CD14-positive monocyte (primary cell): Measurements from ENCODE around the gene PRSS27. TPM values are rescaled to one million over a fixed set of nuclear protein-coding genes. Genes with fewer than 3 reads are reported as not detected.
A peak's percentile ranks its signal among the peaks of the same experiment; 100 is the strongest.

Source experiments
- DNase-seq, 3 donors: peaks; one replicate each; pipeline ENCODE4 v3.0.0-alpha.2; 2011 to 2022
- H2AFZ ChIP-seq: 2 replicates; pipeline ENCODE4 v1.6.0; 2012; ENCODE audit warnings: mild to moderate bottlenecking, low read depth, low read length, inconsistent platforms; ENCODE audit not compliant: insufficient read depth, poor library complexity, severe bottlenecking
- H3K27ac ChIP-seq, 2 donors: 1 replicate in 1 of 2; 2 replicates in 1 of 2; pipeline ENCODE4 v1.5.1; 2012 to 2013; ENCODE audit warnings: low read length in 2 of 2, control low read depth in 1 of 2, inconsistent platforms in 1 of 2, low read depth in 1 of 2, mild to moderate bottlenecking in 1 of 2
- H3K27me3 ChIP-seq, 2 donors: one replicate each; pipeline versions ENCODE4 v1.6.0 to v1.6.1; 2011 to 2013; ENCODE audit warnings: low read length in 2 of 2; ENCODE audit not compliant: control insufficient read depth in 2 of 2, insufficient read depth in 2 of 2
- H3K36me3 ChIP-seq, 2 donors: replicated peaks in 1 of 2; 1 replicate in 1 of 2; 2 replicates in 1 of 2; pipeline versions ENCODE4 v1.5.1 to v1.6.1; 2012 to 2013; ENCODE audit warnings: low read length in 2 of 2, control low read depth in 1 of 2, inconsistent platforms in 1 of 2, mild to moderate bottlenecking in 1 of 2; ENCODE audit not compliant: insufficient read depth in 2 of 2, control insufficient read depth in 1 of 2
- H3K4me1 ChIP-seq, 2 donors: 1 replicate in 1 of 2; 2 replicates in 1 of 2; pipeline versions ENCODE4 v1.5.1 to v1.6.1; 2012 to 2013; ENCODE audit warnings: low read length in 2 of 2, control low read depth in 1 of 2, inconsistent platforms in 1 of 2, mild to moderate bottlenecking in 1 of 2, moderate library complexity in 1 of 2; ENCODE audit not compliant: insufficient read depth in 2 of 2, control insufficient read depth in 1 of 2
- H3K4me2 ChIP-seq: replicated peaks from 2 replicates; pipeline ENCODE3; 2012; ENCODE audit warnings: low read length, moderate library complexity, mild to moderate bottlenecking; ENCODE audit not compliant: poor library complexity, severe bottlenecking; ENCODE audit errors: extremely low read depth
- H3K4me3 ChIP-seq, 3 experiments: fragments of 200-600 bp in 1 of 3; sonication (generic) in 1 of 3; replicated peaks in 1 of 3; 1 replicate in 2 of 3; 2 replicates in 1 of 3; pipeline ENCODE4 v1.5.1; 2011 to 2013; ENCODE audit warnings: low read length in 3 of 3, mild to moderate bottlenecking in 3 of 3, control low read depth in 2 of 3, low read depth in 2 of 3, inconsistent platforms in 1 of 3, moderate library complexity in 1 of 3
- H3K79me2 ChIP-seq: 2 replicates; pipeline ENCODE4 v1.6.0; 2012; ENCODE audit warnings: mild to moderate bottlenecking, control low read depth, inconsistent platforms, low read length, moderate library complexity; ENCODE audit not compliant: insufficient read depth
- H3K9ac ChIP-seq: 2 replicates; pipeline ENCODE4 v1.6.0; 2017; ENCODE audit warnings: low read length, mild to moderate bottlenecking; ENCODE audit not compliant: insufficient read depth, poor library complexity, severe bottlenecking
- H3K9me3 ChIP-seq, 2 donors: replicated peaks in 1 of 2; 1 replicate in 1 of 2; 2 replicates in 1 of 2; pipeline versions ENCODE4 v1.5.1 to v1.6.1; 2012 to 2013; ENCODE audit warnings: low read length in 2 of 2, control low read depth in 1 of 2; ENCODE audit not compliant: control insufficient read depth in 1 of 2, insufficient read depth in 1 of 2
- H4K20me1 ChIP-seq: 2 replicates; pipeline ENCODE4 v1.6.0; 2012; ENCODE audit warnings: mild to moderate bottlenecking, low read length, control low read depth, moderate library complexity; ENCODE audit not compliant: insufficient read depth
- H3K27ac Mint-ChIP-seq, 7 donors: one replicate each; pipeline ENCODE4 v1.8.0; 2020; ENCODE audit warnings: mild to moderate bottlenecking in 7 of 7, mixed read lengths in 7 of 7, moderate library complexity in 6 of 7, inconsistent platforms in 2 of 7
- H3K27me3 Mint-ChIP-seq, 3 donors: one replicate each; pipeline ENCODE4 v1.8.0; 2021 to 2022; ENCODE audit warnings: low read depth in 3 of 3, mild to moderate bottlenecking in 3 of 3, mixed read lengths in 3 of 3, moderate library complexity in 3 of 3, inconsistent platforms in 1 of 3
- H3K36me3 Mint-ChIP-seq, 2 donors: one replicate each; pipeline ENCODE4 v1.8.0; 2020; ENCODE audit warnings: mixed read lengths in 2 of 2, inconsistent platforms in 1 of 2, mild to moderate bottlenecking in 1 of 2
- H3K4me1 Mint-ChIP-seq: one replicate; pipeline ENCODE4 v1.8.0; 2020; ENCODE audit warnings: mild to moderate bottlenecking, mixed read lengths
- H3K4me3 Mint-ChIP-seq, 2 donors: one replicate each; pipeline ENCODE4 v1.8.0; 2020; ENCODE audit warnings: mild to moderate bottlenecking in 2 of 2, mixed read lengths in 2 of 2, moderate library complexity in 1 of 2
- H3K9me3 Mint-ChIP-seq, 7 donors: one replicate each; pipeline ENCODE4 v1.8.0; 2020 to 2022; ENCODE audit warnings: mixed read lengths in 7 of 7, mild to moderate bottlenecking in 6 of 7, moderate library complexity in 6 of 7, inconsistent platforms in 2 of 7
- CTCF ChIP-seq: fragments of 200-600 bp; IDR thresholded peaks from one replicate; pipeline ENCODE4 v1.8.0; 2022; ENCODE audit warnings: antibody characterized with exemption, mild to moderate bottlenecking
- WGBS: methylation state at CpG from one replicate; pipeline ENCODE4 v1.1.5; 2013; ENCODE audit warnings: missing lambda C conversion rate; ENCODE audit not compliant: insufficient coverage; 5-methylcytosine and 5-hydroxymethylcytosine counted together
- intact Hi-C, 2 donors: fragments of 100-400 bp; cut with micrococcal nuclease; formaldehyde crosslinking; loops; one replicate each; pipeline versions ENCODE4 v1.15.0 to v1.15.1; 2023
- polyA plus RNA-seq, 3 donors: library from polyadenylated mRNA; depleted of rRNA in 1 of 3; unstranded in 2 of 3; stranded (reverse) in 1 of 3; fragments of 300-500 nt in 2 of 3; fragments of >200 nt in 1 of 3; fragmentation: Illumina TruSeq in 2 of 3; gene quantifications; 1 replicate in 2 of 3; 2 replicates in 1 of 3; pipeline ENCODE4 v1.2.3, GENCODE V29; 2012 to 2021

The PRSS27 gene
- polyA plus RNA-seq, 3 donors, result 1.1 TPM; not detected in 2

DNA sequence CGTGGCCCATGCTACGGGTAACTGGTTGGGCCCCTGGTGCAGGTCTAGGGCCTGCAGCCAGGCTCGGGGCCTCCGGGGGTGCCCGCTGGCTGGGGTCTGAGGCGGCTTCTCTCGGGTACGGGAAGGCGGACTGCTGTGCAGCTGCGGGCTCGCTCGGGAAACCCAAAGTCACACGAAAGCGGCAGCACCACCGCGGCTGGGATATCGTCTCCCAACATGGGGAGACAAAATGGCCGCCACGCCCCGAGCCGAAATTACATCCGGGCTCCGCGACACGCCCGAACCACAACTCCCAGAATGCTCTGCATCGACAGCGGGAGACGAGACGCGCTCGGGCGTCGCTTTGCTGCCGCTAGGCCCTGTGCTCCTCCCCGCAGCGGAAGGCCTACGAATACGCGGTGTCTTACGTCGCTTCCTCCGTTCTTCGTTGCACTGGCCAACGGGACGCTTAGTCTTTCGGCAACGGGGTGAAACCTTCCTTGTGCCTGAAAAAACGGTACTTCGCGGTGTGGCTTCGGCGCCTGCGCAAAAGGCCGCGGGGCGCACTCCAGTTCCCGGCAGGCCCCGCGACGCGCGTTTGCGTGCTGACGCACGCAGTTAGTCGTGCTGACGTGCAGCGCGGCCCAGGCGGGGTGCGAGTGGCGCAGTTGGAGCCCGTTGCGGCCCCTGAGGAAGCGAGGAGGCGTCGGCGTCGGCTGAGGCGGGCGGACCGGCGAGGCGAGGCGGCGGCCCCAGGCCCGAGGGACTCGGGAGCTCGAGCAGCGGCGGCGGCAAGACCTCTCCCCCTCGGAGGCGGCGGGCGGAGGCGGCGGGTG, 32.2 kb upstream of the PRSS27 start, which contains the start of gene SRRM2:
TSS of gene SRRM2 (plus strand) at position 604 of the 815 bp plus-strand sequence. CDS start 3,727 bp downstream, outside the sequence.
- H2AFZ ChIP-seq, result peak within 1 kb of the TSS; percentile 98
- peak within 1 kb of the TSS; percentile 88 to 97 (median 93) for H3K4me3 ChIP-seq
- H3K4me2 ChIP-seq, result peak within 1 kb of the TSS; percentile 99
- Mint-ChIP-seq H3K27me3 (peaks cover 0 to 3% (median 0%) of the 10 kb centered on the region in 3 donors), H3K4me1 (peaks cover 41% of the 10 kb centered on the region), H3K9me3 (peaks cover 0 to 4% (median 0%) of the 10 kb centered on the region in 7 donors), H3K4me3 (peak within 1 kb of the TSS; percentile 86 to 95), H3K36me3 (peaks cover 14 to 35% of the 10 kb centered on the region in 2 donors), H3K27ac (peak within 1 kb of the TSS; percentile 96 to 99 (median 98))
- WGBS, result 4% methylated on average over 93 of the region's 99 CpGs
- peaks cover 31 to 34% of the 10 kb centered on the region in 2 donors for H3K4me1 ChIP-seq
- H3K79me2 ChIP-seq, result peaks cover 54% of the 10 kb centered on the region
- peaks cover 44% of the 10 kb centered on the region for H4K20me1 ChIP-seq
- H3K9ac ChIP-seq, result peak within 1 kb of the TSS; percentile 96
- H3K36me3 ChIP-seq, result peaks cover 10 to 16% of the 10 kb centered on the region in 2 donors
- peaks cover 0 to 4% of the 10 kb centered on the region in 2 donors for H3K9me3 ChIP-seq
- TF ChIP-seq CTCF, result no peak
- intact Hi-C loops, result no loop called here
- peak; percentile 91 to 95 (median 94) for DNase-seq
- H3K27me3 ChIP-seq, result no peaks in the 10 kb centered on the region
- peak within 1 kb of the TSS; percentile 88 to 93 for H3K27ac ChIP-seq

DNA sequence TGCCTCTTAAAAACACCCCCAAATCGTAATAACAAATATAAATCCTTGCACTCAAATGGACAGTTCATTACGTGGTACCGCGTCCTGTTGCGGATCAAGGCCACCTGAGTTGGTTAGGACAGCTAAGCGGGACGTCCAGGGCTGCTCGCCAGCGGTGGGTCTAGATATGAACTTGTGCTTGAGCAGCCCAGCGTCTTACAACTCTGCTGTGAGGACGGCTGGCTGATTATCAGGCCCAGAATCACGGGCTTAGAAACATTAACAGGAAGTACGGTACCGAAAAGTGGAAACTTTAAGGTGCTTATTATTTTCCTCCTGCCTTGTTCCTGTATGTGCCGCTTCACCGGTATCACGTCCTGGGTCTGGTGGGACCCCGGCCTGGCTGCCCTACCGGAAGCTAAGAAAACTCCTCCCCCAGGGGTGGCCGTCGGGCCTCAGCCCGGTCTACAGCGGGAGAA, 31.6 kb upstream of the PRSS27 start:
- TF ChIP-seq CTCF, result no peak
- Histone ChIP-seq H4K20me1 (peaks cover 38% of the 10 kb centered on the region), H2AFZ (peak overlapping the region; percentile 98), H3K4me2 (peak overlapping the region; percentile 99), H3K27ac (peak overlapping the region; percentile 88 to 93), H3K79me2 (peaks cover 48% of the 10 kb centered on the region), H3K27me3 (no peaks in the 10 kb centered on the region), H3K4me3 (peak overlapping the region in 2 of 3 experiments; percentile 69 to 97), H3K36me3 (peaks cover 4 to 10% of the 10 kb centered on the region in 2 donors), H3K4me1 (peaks cover 31 to 34% of the 10 kb centered on the region in 2 donors), H3K9me3 (peaks cover 0 to 4% of the 10 kb centered on the region in 2 donors), H3K9ac (peak overlapping the region; percentile 96)
- peak overlapping the region; percentile 96 to 99 (median 98) for H3K27ac Mint-ChIP-seq
- peak overlapping the region; percentile 86 to 95 for H3K4me3 Mint-ChIP-seq
- peaks cover 0 to 4% (median 0%) of the 10 kb centered on the region in 7 donors for H3K9me3 Mint-ChIP-seq
- peaks cover 38% of the 10 kb centered on the region for H3K4me1 Mint-ChIP-seq
- peaks cover 8 to 29% of the 10 kb centered on the region in 2 donors for H3K36me3 Mint-ChIP-seq
- 76% methylated on average over 23 of the region's 23 CpGs for WGBS
- H3K27me3 Mint-ChIP-seq, result peaks cover 0 to 3% (median 0%) of the 10 kb centered on the region in 3 donors
- no peak for DNase-seq
- intact Hi-C loops, result no loop called here
